Pancreas (tissue), 10 donors: ENCODE measurements around the gene TBX2. TPM values are rescaled to one million over a fixed set of nuclear protein-coding genes. Genes with fewer than 3 reads are reported as not detected.
A peak's percentile ranks its signal among the peaks of the same experiment; 100 is the strongest.

Experiments used
- ATAC-seq, 4 donors: fragments of 200-7000 bp; cut with Tn5 transposase; one replicate each; pipeline versions ENCODE4 v1.8.0 to v1.9.1; 2020; ENCODE audit warnings: mild to moderate bottlenecking in 4 of 4, moderate library complexity in 4 of 4
- DNase-seq, 6 donors: peaks; one replicate each; pipeline ENCODE4 v3.0.0-alpha.2; 2020
- FAIRE-seq: peaks from 2 replicates; lab custom pipeline; 2012; peaks lifted over from hg19 to GRCh38; lab: Jason Lieb, UNC
- H3K27ac ChIP-seq, 4 donors: fragments of 200-600 bp; sonication (generic); 1 replicate in 3 of 4; 2 replicates in 1 of 4; pipeline versions ENCODE4 v1.5.0 to v1.8.0; 2020
- H3K27me3 ChIP-seq, 4 donors: fragments of 200-600 bp; one replicate each; pipeline ENCODE4 v1.8.0; 2021
- H3K36me3 ChIP-seq, 3 donors: fragments of 200-600 bp; sonication (generic) in 1 of 3; one replicate each; pipeline versions ENCODE4 v1.5.0 to v1.8.0; 2020 to 2021
- H3K4me1 ChIP-seq, 3 donors: fragments of 200-600 bp; one replicate each; pipeline ENCODE4 v1.8.0; 2021
- H3K4me3 ChIP-seq, 4 donors: fragments of 200-600 bp; sonication (generic) in 2 of 4; one replicate each; pipeline versions ENCODE4 v1.5.0 to v1.8.0; 2020 to 2021
- H3K9me3 ChIP-seq, 4 donors: fragments of 200-600 bp; one replicate each; pipeline ENCODE4 v1.8.0; 2021
- WGBS, 2 donors: extraction: QIAGEN DNeasy Blood & Tissue Kit; methylation state at CpG; one replicate each; pipeline ENCODE4 v1.1.7; 2013; 5-methylcytosine and 5-hydroxymethylcytosine counted together
- intact Hi-C, 3 donors: fragments of 100-400 bp; cut with DNase I; formaldehyde crosslinking; loops; one replicate each; pipeline versions ENCODE4 v1.11.1 to v1.14.2; 2022
- polyA plus RNA-seq, 2 donors: library from polyadenylated mRNA; stranded (reverse); fragments of 200-250 nt; gene quantifications; one replicate each; pipeline ENCODE4 v1.2.3, GENCODE V29; 2013
- total RNA-seq, 6 donors: library from RNA; stranded (reverse); fragmentation: NEBNext Ultra II Directional in 4 of 6; extraction: Animal tissue kit (Norgen Biotek cat#: 25700) in 4 of 6; gene quantifications; one replicate each; pipeline versions ENCODE4 v1.2.1 to v1.2.4, GENCODE V29; 2021 to 2023
- TF ChIP-seq, protein P1 (sequence below), 4 donors: fragments of 200-600 bp; sonication (generic) in 3 of 4; IDR thresholded peaks; one replicate each; pipeline versions ENCODE4 v1.5.0 to v1.8.0; 2021; ENCODE audit warnings: antibody characterized with exemption in 4 of 4
- donor health status: healthy with polysubstance abuse.
- donor health status: DM: no; HTN: no; CAD: no; lungs with moderate emphysema.
- donor health status: DM: no; HTN: no; CAD: no.
- donor health status: control.
- donor health status: control.
- donor health status: Bipolar disorder and iron deficiency.
- donor health status: DM: yes; HTN: yes; CAD: no.
- donor health status: DM: no; HTN: no; CAD: no.
- donor health status: DM: no; HTN: no; CAD: no.
- donor health status: DM: yes; HTN: yes; CAD: no.

Gene TBX2
- total and polyA plus RNA-seq, 8 donors, result 1.2 to 12.1 (median 2.7) TPM

- H3K4me3 ChIP-seq, result peak overlapping the region; percentile 51 to 63 (median 59)
- WGBS, 2 donors, result 0 to 1% methylated on average over 58 to 69 of the region's 69 CpGs
- FAIRE-seq, result no peak
- H3K27ac ChIP-seq, result peak overlapping the region; percentile 4 to 57 (median 23)
- no peaks in the 10 kb centered on the region for H3K9me3 ChIP-seq
- intact Hi-C loops, result loop anchor here in 2 of 3 donors (10.0 kb wide), 2 partner anchors 142 to 422 kb away; no protein-coding TSS in a partner anchor
- H3K4me1 ChIP-seq, result peaks cover 0 to 18% (median 5%) of the 10 kb centered on the region in 3 donors
- DNase-seq, result peak; percentile 60 to 96 (median 80)
- TF ChIP-seq, protein P1, sequence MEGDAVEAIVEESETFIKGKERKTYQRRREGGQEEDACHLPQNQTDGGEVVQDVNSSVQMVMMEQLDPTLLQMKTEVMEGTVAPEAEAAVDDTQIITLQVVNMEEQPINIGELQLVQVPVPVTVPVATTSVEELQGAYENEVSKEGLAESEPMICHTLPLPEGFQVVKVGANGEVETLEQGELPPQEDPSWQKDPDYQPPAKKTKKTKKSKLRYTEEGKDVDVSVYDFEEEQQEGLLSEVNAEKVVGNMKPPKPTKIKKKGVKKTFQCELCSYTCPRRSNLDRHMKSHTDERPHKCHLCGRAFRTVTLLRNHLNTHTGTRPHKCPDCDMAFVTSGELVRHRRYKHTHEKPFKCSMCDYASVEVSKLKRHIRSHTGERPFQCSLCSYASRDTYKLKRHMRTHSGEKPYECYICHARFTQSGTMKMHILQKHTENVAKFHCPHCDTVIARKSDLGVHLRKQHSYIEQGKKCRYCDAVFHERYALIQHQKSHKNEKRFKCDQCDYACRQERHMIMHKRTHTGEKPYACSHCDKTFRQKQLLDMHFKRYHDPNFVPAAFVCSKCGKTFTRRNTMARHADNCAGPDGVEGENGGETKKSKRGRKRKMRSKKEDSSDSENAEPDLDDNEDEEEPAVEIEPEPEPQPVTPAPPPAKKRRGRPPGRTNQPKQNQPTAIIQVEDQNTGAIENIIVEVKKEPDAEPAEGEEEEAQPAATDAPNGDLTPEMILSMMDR (IDR thresholded peaks at IDR 0.05), result peak; percentile 97 to 99 (median 99)
- peak; percentile 84 to 91 (median 88) for ATAC-seq
- peaks cover 0 to 12% (median 3%) of the 10 kb centered on the region in 4 donors for H3K27me3 ChIP-seq
- no peaks in the 10 kb centered on the region for H3K36me3 ChIP-seq
Observed at GRCh38 chr17:61412143-61412859, 12.7 kb downstream of the TBX2 start.

DNA sequence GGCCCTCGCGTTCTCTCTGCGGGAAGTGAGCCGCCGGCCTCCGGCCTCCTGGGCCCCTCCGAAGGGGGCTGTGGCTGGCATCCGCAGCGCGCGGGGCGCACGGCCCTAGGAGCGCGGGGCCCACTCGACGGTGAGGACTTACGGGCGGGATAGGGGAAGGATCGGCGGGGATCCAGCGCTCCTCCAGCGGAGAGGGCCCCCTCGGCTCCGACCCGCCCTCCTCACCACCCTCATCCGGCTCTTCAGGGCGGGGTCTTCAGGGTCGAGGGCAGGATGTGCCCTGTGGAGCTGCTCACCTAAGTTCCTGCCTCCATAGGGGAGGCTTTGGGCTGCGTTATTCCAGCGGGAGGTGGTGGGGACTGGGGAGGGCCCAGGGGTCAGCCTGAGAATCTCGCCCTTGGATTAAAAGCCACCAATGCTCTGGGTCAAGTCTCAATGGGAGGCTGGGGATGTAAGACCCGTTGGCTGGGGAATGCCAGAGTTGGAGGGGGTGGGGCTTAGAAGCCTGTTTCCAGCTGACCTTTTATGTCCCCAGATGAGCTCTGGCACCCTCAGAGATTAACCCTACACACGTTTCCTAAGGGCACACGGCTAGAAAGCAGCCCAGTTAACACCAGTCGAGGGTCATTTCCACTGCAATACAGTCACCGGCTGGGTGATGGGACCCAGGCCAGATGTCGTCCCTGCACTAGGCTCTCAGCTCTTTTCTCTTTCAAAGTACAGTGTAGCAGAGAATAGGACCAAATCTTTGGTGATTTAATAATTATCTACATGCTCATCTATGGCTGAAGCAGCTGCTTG lies 13.4 kb downstream of the TBX2 start:
- H3K27me3 ChIP-seq, result peaks cover 0 to 12% (median 3%) of the 10 kb centered on the region in 4 donors
- peak in 1 of 4 donors; percentile 5 for ATAC-seq
- H3K36me3 ChIP-seq, result no peaks in the 10 kb centered on the region
- intact Hi-C loops, result loop anchor here in 2 of 3 donors (10.0 kb wide), 2 partner anchors 142 to 422 kb away; no protein-coding TSS in a partner anchor
- no peaks in the 10 kb centered on the region for H3K9me3 ChIP-seq
- peaks cover 0 to 18% (median 5%) of the 10 kb centered on the region in 3 donors for H3K4me1 ChIP-seq
- FAIRE-seq, result no peak
- DNase-seq, result peak in 1 of 6 donors; percentile 28
- peak overlapping the region; percentile 51 to 63 (median 59) for H3K4me3 ChIP-seq
- peak overlapping the region in 1 of 4 donors; percentile 57 for H3K27ac ChIP-seq
- 17 to 20% methylated on average over 38 of the region's 38 CpGs for WGBS, 2 donors
- TF ChIP-seq, protein P1 (IDR thresholded peaks at IDR 0.05), result no peak

GRCh38 chr17:61413661-61414126 lies 14.1 kb downstream of the TBX2 start:
- TF ChIP-seq, protein P1 (IDR thresholded peaks at IDR 0.05), result no peak
- Histone ChIP-seq H3K9me3 (no peaks in the 10 kb centered on the region), H3K27ac (no peak overlapping the region), H3K4me1 (peaks cover 0 to 18% (median 5%) of the 10 kb centered on the region in 3 donors), H3K27me3 (peaks cover 0 to 12% (median 3%) of the 10 kb centered on the region in 4 donors), H3K4me3 (no peak overlapping the region), H3K36me3 (no peaks in the 10 kb centered on the region)
- FAIRE-seq (no peak), DNase-seq (no peak), ATAC-seq (no peak)
- intact Hi-C loops, result loop anchor here in 2 of 3 donors (10.0 kb wide), 2 partner anchors 141 to 421 kb away; no protein-coding TSS in a partner anchor
- 89 to 91% methylated on average over 8 of the region's 8 CpGs for WGBS, 2 donors

GRCh38 chr17:61414141-61414935 lies 14.7 kb downstream of the TBX2 start:
- DNase-seq (peak in 3 of 6 donors; percentile 32 to 56 (median 48)), ATAC-seq (no peak), FAIRE-seq (no peak)
- TF ChIP-seq, protein P1 (IDR thresholded peaks at IDR 0.05), result no peak
- peaks cover 0 to 18% (median 5%) of the 10 kb centered on the region in 3 donors for H3K4me1 ChIP-seq
- intact Hi-C loops, result loop anchor here in 2 of 3 donors (10.0 kb wide), 2 partner anchors 140 to 420 kb away; no protein-coding TSS in a partner anchor
- peaks cover 0 to 8% (median 3%) of the 10 kb centered on the region in 4 donors for H3K27me3 ChIP-seq
- no peak overlapping the region for H3K27ac ChIP-seq
- H3K4me3 ChIP-seq, result no peak overlapping the region
- no peaks in the 10 kb centered on the region for H3K36me3 ChIP-seq
- H3K9me3 ChIP-seq, result no peaks in the 10 kb centered on the region
- 67 to 77% methylated on average over 15 to 16 of the region's 16 CpGs for WGBS, 2 donors
